Measurements from ENCODE around the gene EIPR1. TPM values are rescaled to one million over a fixed set of nuclear protein-coding genes. Genes with fewer than 3 reads are reported as not detected.

EIPR1 gene
- total RNA-seq, 1 experiment from 2014 or later, result 27.8 TPM

DNA sequence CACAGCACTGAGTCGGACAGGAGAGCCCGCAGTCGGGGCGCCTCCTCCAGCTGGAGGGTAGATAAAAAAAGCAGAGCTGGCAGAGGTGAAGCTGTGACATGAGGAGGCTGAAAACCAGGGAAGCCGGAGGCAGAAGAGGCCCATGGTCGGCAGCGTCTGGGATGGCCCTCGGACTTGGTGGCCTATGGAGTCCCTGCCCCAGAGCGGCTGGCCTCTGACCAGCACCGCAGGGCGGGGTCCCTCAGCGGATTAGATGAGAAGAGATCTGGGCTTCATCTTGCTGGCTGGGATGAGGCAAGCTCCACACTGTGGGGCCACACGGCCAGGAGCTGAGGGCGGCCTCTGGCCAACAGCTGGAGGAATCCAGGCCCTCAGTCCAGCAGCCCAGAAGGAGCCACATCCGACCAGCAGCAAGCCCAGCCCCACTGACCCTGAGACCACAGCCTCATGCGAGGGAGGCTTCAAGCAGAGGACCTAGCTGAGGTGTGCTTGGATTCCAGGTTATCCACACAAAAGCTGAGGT is 174.1 kb downstream of the EIPR1 start:
- H3K9me3 ChIP-seq (ENCODE audit: control insufficient read depth, low read depth, low read length), result no peaks in the 10 kb centered on the region
- H3K9ac ChIP-seq (ENCODE audit: extremely low read depth, insufficient read length, low read length), result no peak overlapping the region
- H2BK12ac ChIP-seq (ENCODE audit: insufficient read length, low read depth, low read length), result no peak overlapping the region
- H3T11ph ChIP-seq (ENCODE audit: low read length), result no peak overlapping the region
- H3K4me2 ChIP-seq (ENCODE audit: insufficient read depth, insufficient read length, low read length), result no peak overlapping the region
- H3K27ac Mint-ChIP-seq, result peak overlapping the region in 1 of 3 experiments; percentile 49; a peak in 2 of 7 replicates
- H3K23me2 ChIP-seq (ENCODE audit: insufficient read length, low read depth, low read length, poor library complexity, severe bottlenecking), result no peaks in the 10 kb centered on the region
- H2BK15ac ChIP-seq (ENCODE audit: low read depth, low read length), result no peak overlapping the region
- no peaks in the 10 kb centered on the region for H4K20me1 ChIP-seq (ENCODE audit: control insufficient read depth, insufficient read depth, insufficient read length)
- no peak overlapping the region for H2AFZ ChIP-seq (ENCODE audit: low read length)
- no peak overlapping the region for H2BK20ac ChIP-seq (ENCODE audit: low read depth, low read length, poor library complexity, severe bottlenecking)
- H2AK5ac ChIP-seq (ENCODE audit: insufficient read length, low read length), result no peak overlapping the region
- no peak overlapping the region for H4K5ac ChIP-seq (ENCODE audit: insufficient read length, low read depth, low read length)
- H3K14ac ChIP-seq (ENCODE audit: insufficient read depth, low read length), result no peak overlapping the region
- H2BK120ac ChIP-seq (ENCODE audit: low read depth, low read length, poor library complexity, severe bottlenecking), result no peak overlapping the region
- WGBS (ENCODE audit: extremely low coverage, insufficient read length, low lambda C conversion rate), result no CpG with 5 or more reads among the region's 16 CpGs
- no peak overlapping the region for H3K56ac ChIP-seq (ENCODE audit: insufficient read length, low read depth, low read length)
- H3K4me1 ChIP-seq (ENCODE audit: insufficient read depth, low read length), result 0 out of 2 replicates have a peak, but pooled peaks cover 3% of the 10 kb centered on the region
- no peaks in the 10 kb centered on the region for H3K79me1 ChIP-seq (ENCODE audit: insufficient read depth, low read depth, low read length, poor library complexity, severe bottlenecking)
- TF ChIP-seq, protein P1, sequence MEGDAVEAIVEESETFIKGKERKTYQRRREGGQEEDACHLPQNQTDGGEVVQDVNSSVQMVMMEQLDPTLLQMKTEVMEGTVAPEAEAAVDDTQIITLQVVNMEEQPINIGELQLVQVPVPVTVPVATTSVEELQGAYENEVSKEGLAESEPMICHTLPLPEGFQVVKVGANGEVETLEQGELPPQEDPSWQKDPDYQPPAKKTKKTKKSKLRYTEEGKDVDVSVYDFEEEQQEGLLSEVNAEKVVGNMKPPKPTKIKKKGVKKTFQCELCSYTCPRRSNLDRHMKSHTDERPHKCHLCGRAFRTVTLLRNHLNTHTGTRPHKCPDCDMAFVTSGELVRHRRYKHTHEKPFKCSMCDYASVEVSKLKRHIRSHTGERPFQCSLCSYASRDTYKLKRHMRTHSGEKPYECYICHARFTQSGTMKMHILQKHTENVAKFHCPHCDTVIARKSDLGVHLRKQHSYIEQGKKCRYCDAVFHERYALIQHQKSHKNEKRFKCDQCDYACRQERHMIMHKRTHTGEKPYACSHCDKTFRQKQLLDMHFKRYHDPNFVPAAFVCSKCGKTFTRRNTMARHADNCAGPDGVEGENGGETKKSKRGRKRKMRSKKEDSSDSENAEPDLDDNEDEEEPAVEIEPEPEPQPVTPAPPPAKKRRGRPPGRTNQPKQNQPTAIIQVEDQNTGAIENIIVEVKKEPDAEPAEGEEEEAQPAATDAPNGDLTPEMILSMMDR (conservative IDR thresholded peaks at IDR 0.05), result no peak
- peaks cover 17 to 35% of the 10 kb centered on the region in 2 experiments for H3K4me1 Mint-ChIP-seq
- H3K4ac ChIP-seq (ENCODE audit: low read depth, low read length), result no peak overlapping the region
- H3K27me3 Mint-ChIP-seq (ENCODE audit: low read depth), result no peaks in the 10 kb centered on the region
- no peak overlapping the region for H4K91ac ChIP-seq (ENCODE audit: insufficient read length, low read depth, low read length)
- DNase-seq, result no peak
- no peaks in the 10 kb centered on the region for H3K79me2 ChIP-seq (ENCODE audit: insufficient read depth, low read length)
- H3K23ac ChIP-seq (ENCODE audit: insufficient read length, low read depth, low read length), result no peak overlapping the region
- no peak overlapping the region for H4K8ac ChIP-seq (replicated peaks; ENCODE audit: insufficient read length, low read depth, low read length)
- H3K18ac ChIP-seq (ENCODE audit: insufficient read length, low read depth, low read length), result no peak overlapping the region
- H2BK5ac ChIP-seq (ENCODE audit: insufficient read length, low read length), result no peak overlapping the region
- peaks cover 14 to 15% (median 14%) of the 10 kb centered on the region in 3 experiments for H3K36me3 Mint-ChIP-seq (ENCODE audit: insufficient read depth in 1 of 3, low read depth in 3 of 3)
- H3K9me3 Mint-ChIP-seq, result peaks cover 9% of the 10 kb centered on the region in 2 experiments
- no peak overlapping the region for H3K4me3 Mint-ChIP-seq
- no peak overlapping the region for H3K27ac ChIP-seq (ENCODE audit: insufficient read length, low read depth, low read length)
- H3K27me3 ChIP-seq (ENCODE audit: insufficient read depth, low read length), result no peaks in the 10 kb centered on the region
